Measurements from ENCODE around the gene ITGA2B.
"Not testable (repeated sequence)": the region's sequence is repeated elsewhere in the genome, so short reads cannot be mapped to it uniquely, and the experiment has no call there.

The ITGA2B gene

GRCh38 chr17:44333371-44333770, 56.1 kb downstream of the ITGA2B start:
- DNase-seq (ENCODE audit: extremely low read depth in 1 of 2, low read depth in 1 of 2), result no peak

DNA sequence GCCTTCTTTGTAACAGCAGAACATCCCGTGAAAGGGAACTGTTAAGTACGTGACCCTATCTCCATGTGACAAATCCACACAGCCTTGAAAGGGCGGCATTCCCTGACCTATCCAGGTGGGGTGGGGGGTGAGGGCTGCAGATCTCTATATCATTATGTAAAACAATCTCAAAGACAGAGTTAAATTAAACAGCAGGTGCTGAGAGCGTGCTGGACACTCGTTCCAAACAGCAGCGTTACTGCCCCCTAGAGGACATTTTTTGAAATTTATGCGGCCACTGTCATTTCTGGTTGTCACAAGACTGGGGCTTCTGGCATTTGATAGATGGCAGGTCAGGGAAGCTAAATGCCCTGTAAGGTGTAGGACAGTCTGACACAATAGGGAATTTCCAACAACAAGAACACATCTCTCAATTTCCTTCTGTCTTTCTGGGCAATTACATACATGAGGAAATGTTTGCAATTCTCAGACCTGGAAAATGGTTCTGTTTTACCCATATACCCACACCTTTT, 58.1 kb downstream of the ITGA2B start:
- peak in 1 of 2 donors; percentile 57 for DNase-seq (ENCODE audit: extremely low read depth in 1 of 2, low read depth in 1 of 2)

- DNase-seq (ENCODE audit: extremely low read depth in 1 of 2, low read depth in 1 of 2), result not testable (repeated sequence)
These were observed 59.2 kb downstream of the ITGA2B start for GRCh38 chr17:44330263-44330662.

DNA sequence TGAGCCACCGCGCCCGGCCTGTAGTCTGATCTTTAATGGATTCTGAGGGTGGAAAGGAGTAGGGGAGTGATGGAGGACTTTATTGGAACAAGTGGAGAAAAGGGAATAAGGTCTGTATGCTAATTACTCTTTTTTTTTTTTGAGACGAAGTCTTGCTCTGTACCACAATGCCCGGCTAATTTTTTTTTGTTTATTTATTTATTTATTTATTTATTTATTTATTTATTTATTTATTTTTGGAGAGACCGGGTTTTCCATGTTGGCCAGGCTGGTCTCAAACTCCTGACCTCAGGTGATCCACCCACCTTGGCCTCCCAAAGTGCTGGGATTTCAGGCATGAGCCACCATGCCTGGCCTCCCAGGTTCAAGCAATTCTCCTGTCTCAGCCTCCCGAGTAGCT, 59.9 kb downstream of the ITGA2B start:
- DNase-seq (ENCODE audit: extremely low read depth in 1 of 2, low read depth in 1 of 2), result not testable (repeated sequence)

- no peak for DNase-seq (ENCODE audit: extremely low read depth in 1 of 2, low read depth in 1 of 2)
These were observed 61.6 kb downstream of the ITGA2B start for GRCh38 chr17:44327715-44328449.

DNA sequence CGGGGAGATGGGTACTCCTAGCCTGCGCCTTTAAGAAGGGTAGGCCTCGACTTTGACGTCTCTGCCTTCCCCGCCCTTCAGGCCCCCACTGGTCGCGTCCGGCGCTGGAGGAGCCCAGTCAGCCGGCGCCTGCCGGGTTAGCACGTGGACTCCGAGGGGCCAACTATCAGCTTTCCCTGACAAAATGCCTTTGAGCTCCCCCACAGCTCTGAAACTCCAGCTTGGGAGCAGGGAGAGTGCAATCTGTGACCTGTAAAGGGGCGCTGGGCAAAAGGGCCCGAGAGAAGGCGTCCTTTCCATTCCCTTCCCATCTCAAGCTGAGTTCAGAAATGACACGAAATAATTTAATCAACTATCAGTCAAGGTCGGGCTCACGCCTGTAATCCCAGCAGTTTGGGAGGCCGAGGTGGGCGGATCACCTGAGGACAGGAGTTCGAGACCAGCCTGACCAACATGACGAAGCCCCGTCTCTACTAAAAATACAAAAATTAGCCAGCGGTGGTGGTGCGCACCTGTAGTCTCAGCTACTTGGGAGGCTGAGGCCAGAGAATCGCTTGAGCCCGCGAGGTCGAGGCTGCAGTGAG, 62.5 kb downstream of the ITGA2B start:
- DNase-seq (ENCODE audit: extremely low read depth in 1 of 2, low read depth in 1 of 2), result peak; percentile 81 to 87

DNA sequence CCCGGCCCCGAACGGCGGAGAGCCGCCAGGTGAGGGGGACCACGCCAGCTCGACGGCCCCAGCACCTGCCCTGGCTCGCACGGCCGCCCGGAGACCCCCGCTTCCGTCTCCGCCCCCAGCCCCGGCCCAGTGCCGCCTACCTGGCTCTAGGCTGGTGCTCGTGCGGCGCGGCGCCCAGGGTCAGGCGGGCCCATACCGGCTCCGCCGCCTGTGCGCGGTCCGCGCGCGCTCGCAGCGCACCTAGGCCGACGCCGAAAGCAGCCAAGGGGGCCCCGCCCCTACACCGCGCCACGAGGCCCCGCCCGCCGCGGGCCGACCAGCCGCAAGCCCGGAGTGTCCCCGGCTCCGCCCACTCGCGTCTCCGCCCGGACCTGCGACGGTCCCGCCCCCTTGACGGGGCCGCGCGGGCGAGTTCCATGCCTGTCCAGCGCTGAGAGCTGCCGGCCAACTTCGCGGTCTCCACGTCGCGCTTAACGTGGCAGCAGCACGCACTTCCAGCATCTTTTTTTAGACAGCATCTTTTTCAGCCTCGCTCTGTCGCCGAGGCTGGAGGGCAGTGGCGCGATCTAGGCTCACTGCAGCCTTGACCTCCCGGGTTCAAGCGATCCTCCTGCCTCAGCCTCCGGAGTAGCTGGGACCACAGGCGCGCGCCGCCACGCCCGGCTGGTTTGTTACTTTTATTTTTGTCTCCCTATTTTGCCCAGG, 64.7 kb downstream of the ITGA2B start, which contains the start of gene SLC25A39:
TSS of gene SLC25A39 (minus strand) at position 253 of the 705 bp plus-strand sequence. CDS start 1,261 bp downstream, outside the sequence.
- peak; percentile 86 to 94 for DNase-seq (ENCODE audit: extremely low read depth in 1 of 2, low read depth in 1 of 2)

- DNase-seq (ENCODE audit: extremely low read depth in 1 of 2, low read depth in 1 of 2), result no peak
These were observed 65.3 kb downstream of the ITGA2B start for GRCh38 chr17:44324092-44324570.

- DNase-seq (ENCODE audit: extremely low read depth in 1 of 2, low read depth in 1 of 2), result no peak
These were observed 65.9 kb downstream of the ITGA2B start for GRCh38 chr17:44323359-44324091.

GRCh38 chr17:44322236-44322895, 67.1 kb downstream of the ITGA2B start:
- no peak for DNase-seq (ENCODE audit: extremely low read depth in 1 of 2, low read depth in 1 of 2)
